OCI-LY7 (cell line): Measurements from ENCODE around the gene ACADSB.

Experiments
- EZH2phosphoT487 ChIP-seq: fragments of 200-600 bp; sonication (generic); IDR thresholded peaks from 2 replicates; pipeline ENCODE4 v1.6.1; 2018; ENCODE audit warnings: low read depth, borderline replicate concordance, mild to moderate bottlenecking, mixed run types, antibody characterized with exemption, low read length, moderate library complexity, mixed read lengths
- TF ChIP-seq, protein P1 (sequence below): fragments of 200-600 bp; sonication (generic); conservative IDR thresholded peaks from 2 replicates; pipeline ENCODE4 v1.5.1; 2014; ENCODE audit warnings: mild to moderate bottlenecking, antibody characterized with exemption, low read length, moderate library complexity, mixed read lengths

DNA sequence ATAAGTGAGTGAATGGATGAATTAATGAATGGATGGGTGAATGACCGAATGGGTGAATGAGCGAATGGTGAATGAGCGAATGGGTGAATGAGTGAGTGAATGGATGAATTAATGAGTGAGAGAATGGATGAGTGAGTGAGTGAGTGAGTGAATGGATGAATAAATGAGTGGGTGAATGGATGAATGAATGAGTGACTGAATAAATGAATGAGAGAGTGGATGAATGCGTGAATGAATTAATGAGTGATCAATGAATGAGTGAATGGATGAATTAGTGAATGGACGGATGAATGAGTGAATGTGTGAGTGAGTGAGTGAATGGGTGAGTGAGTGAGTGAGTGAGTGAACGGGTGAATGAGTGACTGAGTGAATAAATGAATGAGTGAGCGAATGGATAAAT is 77.5 kb downstream of the ACADSB start:
- TF ChIP-seq, protein P1, sequence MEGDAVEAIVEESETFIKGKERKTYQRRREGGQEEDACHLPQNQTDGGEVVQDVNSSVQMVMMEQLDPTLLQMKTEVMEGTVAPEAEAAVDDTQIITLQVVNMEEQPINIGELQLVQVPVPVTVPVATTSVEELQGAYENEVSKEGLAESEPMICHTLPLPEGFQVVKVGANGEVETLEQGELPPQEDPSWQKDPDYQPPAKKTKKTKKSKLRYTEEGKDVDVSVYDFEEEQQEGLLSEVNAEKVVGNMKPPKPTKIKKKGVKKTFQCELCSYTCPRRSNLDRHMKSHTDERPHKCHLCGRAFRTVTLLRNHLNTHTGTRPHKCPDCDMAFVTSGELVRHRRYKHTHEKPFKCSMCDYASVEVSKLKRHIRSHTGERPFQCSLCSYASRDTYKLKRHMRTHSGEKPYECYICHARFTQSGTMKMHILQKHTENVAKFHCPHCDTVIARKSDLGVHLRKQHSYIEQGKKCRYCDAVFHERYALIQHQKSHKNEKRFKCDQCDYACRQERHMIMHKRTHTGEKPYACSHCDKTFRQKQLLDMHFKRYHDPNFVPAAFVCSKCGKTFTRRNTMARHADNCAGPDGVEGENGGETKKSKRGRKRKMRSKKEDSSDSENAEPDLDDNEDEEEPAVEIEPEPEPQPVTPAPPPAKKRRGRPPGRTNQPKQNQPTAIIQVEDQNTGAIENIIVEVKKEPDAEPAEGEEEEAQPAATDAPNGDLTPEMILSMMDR = no peak
- no peak for TF ChIP-seq EZH2phosphoT487
